OCI-LY7 (cell line): Measurements from ENCODE around the gene CDRT4.

Source experiments
- EZH2phosphoT487 ChIP-seq: fragments of 200-600 bp; sonication (generic); IDR thresholded peaks from 2 replicates; pipeline ENCODE4 v1.6.1; 2018; ENCODE audit warnings: low read depth, borderline replicate concordance, mild to moderate bottlenecking, mixed run types, antibody characterized with exemption, low read length, moderate library complexity, mixed read lengths
- TF ChIP-seq, protein P1 (sequence below): fragments of 200-600 bp; sonication (generic); conservative IDR thresholded peaks from 2 replicates; pipeline ENCODE4 v1.5.1; 2014; ENCODE audit warnings: mild to moderate bottlenecking, antibody characterized with exemption, low read length, moderate library complexity, mixed read lengths

DNA sequence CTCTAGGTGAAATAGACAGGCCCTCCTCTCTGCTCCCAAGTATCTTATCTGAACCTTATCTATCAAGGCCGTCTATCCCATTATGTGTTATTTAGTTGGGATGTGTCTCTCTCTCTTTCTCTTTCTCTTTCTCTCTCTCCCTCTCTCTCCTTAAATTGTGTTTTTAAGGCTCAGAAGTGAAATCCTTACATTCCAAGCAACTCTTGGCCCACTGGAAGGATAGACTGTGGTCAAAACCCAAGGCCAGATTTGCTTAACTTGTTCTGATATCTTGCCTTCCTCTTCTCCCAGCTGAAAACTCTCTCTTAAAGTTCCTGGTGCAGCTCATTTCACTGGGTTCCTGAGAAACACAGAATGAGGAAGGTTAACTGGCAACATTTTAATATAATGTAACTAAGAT, 14.7 kb downstream of the CDRT4 start:
- TF ChIP-seq, protein P1, sequence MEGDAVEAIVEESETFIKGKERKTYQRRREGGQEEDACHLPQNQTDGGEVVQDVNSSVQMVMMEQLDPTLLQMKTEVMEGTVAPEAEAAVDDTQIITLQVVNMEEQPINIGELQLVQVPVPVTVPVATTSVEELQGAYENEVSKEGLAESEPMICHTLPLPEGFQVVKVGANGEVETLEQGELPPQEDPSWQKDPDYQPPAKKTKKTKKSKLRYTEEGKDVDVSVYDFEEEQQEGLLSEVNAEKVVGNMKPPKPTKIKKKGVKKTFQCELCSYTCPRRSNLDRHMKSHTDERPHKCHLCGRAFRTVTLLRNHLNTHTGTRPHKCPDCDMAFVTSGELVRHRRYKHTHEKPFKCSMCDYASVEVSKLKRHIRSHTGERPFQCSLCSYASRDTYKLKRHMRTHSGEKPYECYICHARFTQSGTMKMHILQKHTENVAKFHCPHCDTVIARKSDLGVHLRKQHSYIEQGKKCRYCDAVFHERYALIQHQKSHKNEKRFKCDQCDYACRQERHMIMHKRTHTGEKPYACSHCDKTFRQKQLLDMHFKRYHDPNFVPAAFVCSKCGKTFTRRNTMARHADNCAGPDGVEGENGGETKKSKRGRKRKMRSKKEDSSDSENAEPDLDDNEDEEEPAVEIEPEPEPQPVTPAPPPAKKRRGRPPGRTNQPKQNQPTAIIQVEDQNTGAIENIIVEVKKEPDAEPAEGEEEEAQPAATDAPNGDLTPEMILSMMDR, result no peak
- no peak for TF ChIP-seq EZH2phosphoT487
